HL-60/S4 treated with retinoic acid at 250 ng/mL for 4 days and 3 days (cell line): ENCODE results near the gene ZNF281.
"Not testable (repeated sequence)": the region's sequence is repeated elsewhere in the genome, so short reads cannot be mapped to it uniquely, and the experiment has no call there.

Source experiments
- in situ Hi-C: fragments of 300-500 bp; cut with MboI; formaldehyde crosslinking; loops from 2 replicates; pipeline ENCODE4 v1.7.0; 2022; ENCODE audit warnings: low sequenced_read_pairs

ZNF281 gene

GRCh38 chr1:200365897-200366426 is 43.9 kb downstream of the ZNF281 start:
- in situ Hi-C loops: no loop called here

- in situ Hi-C loops: no loop called here
Measured at GRCh38 chr1:200364831-200365230, 45.0 kb downstream of the ZNF281 start.

- in situ Hi-C loops: no loop called here
Measured at GRCh38 chr1:200364091-200364759, 45.6 kb downstream of the ZNF281 start.

- in situ Hi-C loops: no loop called here
Measured at GRCh38 chr1:200363264-200363933, 46.4 kb downstream of the ZNF281 start.

- in situ Hi-C loops: no loop called here
Measured at GRCh38 chr1:200362421-200362820, 47.4 kb downstream of the ZNF281 start.

- in situ Hi-C loops: no loop called here
Measured at GRCh38 chr1:200359610-200360163, 50.1 kb downstream of the ZNF281 start.

GRCh38 chr1:200357925-200358324 is 51.9 kb downstream of the ZNF281 start:
- in situ Hi-C loops: not testable (repeated sequence)

GRCh38 chr1:200355801-200356200 is 54.0 kb downstream of the ZNF281 start:
- in situ Hi-C loops: no loop called here
